Ishikawa (cell line): ENCODE results near the gene SLC16A11.

Source experiments
- CEBPB ChIP-seq: IDR thresholded peaks from 2 replicates; pipeline ENCODE4 v1.6.1; 2012
- CREB1 ChIP-seq: IDR thresholded peaks from 2 replicates; pipeline ENCODE4 v1.6.1; 2012; ENCODE audit warnings: low read depth
- EGR1 ChIP-seq: IDR thresholded peaks from 2 replicates; pipeline ENCODE4 v1.6.1; 2012
- EP300 ChIP-seq: IDR thresholded peaks from 2 replicates; pipeline ENCODE4 v1.6.1; 2012; ENCODE audit warnings: borderline replicate concordance
- FOXM1 ChIP-seq: IDR thresholded peaks from 2 replicates; pipeline ENCODE4 v1.6.1; 2012; ENCODE audit warnings: low read depth, borderline replicate concordance
- NFIC ChIP-seq: IDR thresholded peaks from 2 replicates; pipeline ENCODE4 v1.6.1; 2012
- RAD21 ChIP-seq: IDR thresholded peaks from 2 replicates; pipeline ENCODE4 v1.6.1; 2012; ENCODE audit warnings: low read depth
- TAF1 ChIP-seq: IDR thresholded peaks from 2 replicates; pipeline ENCODE4 v1.6.1; 2012; ENCODE audit warnings: low read depth, mild to moderate bottlenecking
- TCF12 ChIP-seq: IDR thresholded peaks from 2 replicates; pipeline ENCODE4 v1.6.1; 2012; ENCODE audit warnings: low read depth
- TEAD4 ChIP-seq: IDR thresholded peaks from 2 replicates; pipeline ENCODE4 v1.6.1; 2012
- YY1 ChIP-seq: IDR thresholded peaks from 2 replicates; pipeline ENCODE4 v1.6.1; 2012; ENCODE audit warnings: low read depth
- ZBTB7A ChIP-seq: IDR thresholded peaks from 2 replicates; pipeline ENCODE4 v1.6.1; 2012; ENCODE audit warnings: low read depth
- TF ChIP-seq, protein P1 (sequence below): IDR thresholded peaks from 2 replicates; pipeline ENCODE4 v1.6.1; 2012; ENCODE audit warnings: low read depth, mild to moderate bottlenecking
- TF ChIP-seq, protein P2 (sequence below): IDR thresholded peaks from 2 replicates; pipeline ENCODE4 v1.6.1; 2012
- TF ChIP-seq, protein P3 (sequence below): IDR thresholded peaks from 2 replicates; pipeline ENCODE4 v1.6.1; 2012

Gene SLC16A11

DNA sequence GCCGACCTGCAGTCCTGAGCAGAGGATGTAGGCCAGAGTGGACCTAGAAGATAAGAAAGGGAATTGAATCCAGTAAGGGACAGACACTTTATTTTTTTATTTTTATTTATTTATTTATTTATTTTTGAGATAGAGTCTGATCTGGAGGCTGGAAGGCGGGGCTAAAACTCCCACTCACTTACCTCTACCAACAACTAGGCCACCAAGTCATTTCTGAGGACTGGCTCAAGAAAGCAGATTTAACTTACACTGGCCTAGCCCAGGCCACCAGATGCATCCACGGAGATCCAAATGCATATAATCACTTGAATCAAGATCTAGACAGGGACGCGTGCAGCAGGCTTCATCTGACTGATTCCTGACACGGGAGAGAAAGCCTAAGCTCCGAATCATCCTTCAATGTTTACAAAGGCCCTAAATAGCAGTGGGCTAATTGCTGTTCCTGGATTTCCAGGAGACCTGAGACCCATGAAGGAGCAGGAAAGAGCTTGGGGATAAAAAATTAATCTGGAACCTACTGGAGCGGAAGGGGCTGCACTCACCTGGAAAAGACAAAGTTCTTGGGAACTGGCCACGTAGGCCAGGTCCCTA lies 49.1 kb downstream of the SLC16A11 start:
- TF ChIP-seq, protein P1, sequence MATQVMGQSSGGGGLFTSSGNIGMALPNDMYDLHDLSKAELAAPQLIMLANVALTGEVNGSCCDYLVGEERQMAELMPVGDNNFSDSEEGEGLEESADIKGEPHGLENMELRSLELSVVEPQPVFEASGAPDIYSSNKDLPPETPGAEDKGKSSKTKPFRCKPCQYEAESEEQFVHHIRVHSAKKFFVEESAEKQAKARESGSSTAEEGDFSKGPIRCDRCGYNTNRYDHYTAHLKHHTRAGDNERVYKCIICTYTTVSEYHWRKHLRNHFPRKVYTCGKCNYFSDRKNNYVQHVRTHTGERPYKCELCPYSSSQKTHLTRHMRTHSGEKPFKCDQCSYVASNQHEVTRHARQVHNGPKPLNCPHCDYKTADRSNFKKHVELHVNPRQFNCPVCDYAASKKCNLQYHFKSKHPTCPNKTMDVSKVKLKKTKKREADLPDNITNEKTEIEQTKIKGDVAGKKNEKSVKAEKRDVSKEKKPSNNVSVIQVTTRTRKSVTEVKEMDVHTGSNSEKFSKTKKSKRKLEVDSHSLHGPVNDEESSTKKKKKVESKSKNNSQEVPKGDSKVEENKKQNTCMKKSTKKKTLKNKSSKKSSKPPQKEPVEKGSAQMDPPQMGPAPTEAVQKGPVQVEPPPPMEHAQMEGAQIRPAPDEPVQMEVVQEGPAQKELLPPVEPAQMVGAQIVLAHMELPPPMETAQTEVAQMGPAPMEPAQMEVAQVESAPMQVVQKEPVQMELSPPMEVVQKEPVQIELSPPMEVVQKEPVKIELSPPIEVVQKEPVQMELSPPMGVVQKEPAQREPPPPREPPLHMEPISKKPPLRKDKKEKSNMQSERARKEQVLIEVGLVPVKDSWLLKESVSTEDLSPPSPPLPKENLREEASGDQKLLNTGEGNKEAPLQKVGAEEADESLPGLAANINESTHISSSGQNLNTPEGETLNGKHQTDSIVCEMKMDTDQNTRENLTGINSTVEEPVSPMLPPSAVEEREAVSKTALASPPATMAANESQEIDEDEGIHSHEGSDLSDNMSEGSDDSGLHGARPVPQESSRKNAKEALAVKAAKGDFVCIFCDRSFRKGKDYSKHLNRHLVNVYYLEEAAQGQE = no peak
- TF ChIP-seq CEBPB = no peak
- no peak for TF ChIP-seq EGR1
- no peak for TF ChIP-seq RAD21
- TF ChIP-seq, protein P2, sequence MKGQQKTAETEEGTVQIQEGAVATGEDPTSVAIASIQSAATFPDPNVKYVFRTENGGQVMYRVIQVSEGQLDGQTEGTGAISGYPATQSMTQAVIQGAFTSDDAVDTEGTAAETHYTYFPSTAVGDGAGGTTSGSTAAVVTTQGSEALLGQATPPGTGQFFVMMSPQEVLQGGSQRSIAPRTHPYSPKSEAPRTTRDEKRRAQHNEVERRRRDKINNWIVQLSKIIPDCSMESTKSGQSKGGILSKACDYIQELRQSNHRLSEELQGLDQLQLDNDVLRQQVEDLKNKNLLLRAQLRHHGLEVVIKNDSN = no peak
- TF ChIP-seq FOXM1 = no peak
- TF ChIP-seq TCF12 = no peak
- TF ChIP-seq ZBTB7A = no peak
- no peak for TF ChIP-seq CREB1
- TF ChIP-seq NFIC = no peak
- TF ChIP-seq, protein P3, sequence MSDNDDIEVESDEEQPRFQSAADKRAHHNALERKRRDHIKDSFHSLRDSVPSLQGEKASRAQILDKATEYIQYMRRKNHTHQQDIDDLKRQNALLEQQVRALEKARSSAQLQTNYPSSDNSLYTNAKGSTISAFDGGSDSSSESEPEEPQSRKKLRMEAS = no peak
- no peak for TF ChIP-seq EP300
- no peak for TF ChIP-seq TAF1
- TF ChIP-seq TEAD4 = no peak
- TF ChIP-seq YY1 = no peak

DNA sequence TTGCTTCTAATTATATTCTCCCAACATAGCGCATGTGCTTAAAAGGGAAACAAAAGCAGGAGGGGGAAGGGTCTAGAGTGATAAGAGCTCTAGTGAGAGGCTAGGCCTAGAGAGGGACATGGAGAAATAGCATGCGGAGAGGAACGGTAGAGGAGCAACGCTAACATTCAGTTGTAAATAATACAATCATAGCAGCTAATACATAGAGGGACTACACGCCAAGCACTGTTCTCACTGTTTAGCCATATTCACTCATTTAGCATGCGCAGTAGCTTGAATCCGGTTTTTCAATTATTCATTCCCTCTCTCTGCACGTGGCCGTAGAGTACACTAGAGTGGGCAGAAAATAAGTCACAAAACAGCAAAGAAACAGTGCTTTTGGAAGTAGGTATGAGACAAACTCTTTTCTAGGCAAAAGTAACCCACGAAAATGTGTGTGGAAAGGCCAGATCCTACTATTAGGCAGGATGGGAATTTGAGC lies 49.7 kb downstream of the SLC16A11 start:
- TF ChIP-seq, protein P2 = no peak
- TF ChIP-seq, protein P1 = no peak
- TF ChIP-seq YY1 (no peak), CEBPB (no peak), CREB1 (no peak), TCF12 (no peak)
- TF ChIP-seq, protein P3 = no peak
